ENCODE results near the gene SP140. TPM values are rescaled to one million over a fixed set of nuclear protein-coding genes. Genes with fewer than 3 reads are reported as not detected.

The SP140 gene
- total and polyA plus RNA-seq, 2 of the 13 experiments (the other 11 are each of a cell fraction or from before 2014, with no cell fraction given), result 0.57 to 0.80 TPM

DNA sequence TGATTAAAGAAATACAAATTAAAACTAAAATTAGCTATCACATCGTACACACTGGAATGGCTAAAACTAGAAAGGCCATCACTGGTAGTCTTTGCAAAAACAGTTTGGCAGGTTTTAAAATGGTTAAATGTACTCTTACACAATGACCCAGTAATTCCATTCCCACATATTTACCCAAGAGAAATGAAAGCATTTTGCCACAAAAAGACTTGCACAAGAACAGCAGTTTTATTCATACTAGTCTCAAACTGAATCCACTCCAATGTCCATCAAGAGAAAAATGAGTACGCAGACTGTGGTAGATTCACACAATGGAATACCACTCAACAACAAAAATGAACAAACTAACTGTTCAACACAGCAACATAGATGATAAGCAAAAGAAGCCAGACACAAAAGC lies 130.5 kb downstream of the SP140 start (continued):
- TF ChIP-seq, protein P1, sequence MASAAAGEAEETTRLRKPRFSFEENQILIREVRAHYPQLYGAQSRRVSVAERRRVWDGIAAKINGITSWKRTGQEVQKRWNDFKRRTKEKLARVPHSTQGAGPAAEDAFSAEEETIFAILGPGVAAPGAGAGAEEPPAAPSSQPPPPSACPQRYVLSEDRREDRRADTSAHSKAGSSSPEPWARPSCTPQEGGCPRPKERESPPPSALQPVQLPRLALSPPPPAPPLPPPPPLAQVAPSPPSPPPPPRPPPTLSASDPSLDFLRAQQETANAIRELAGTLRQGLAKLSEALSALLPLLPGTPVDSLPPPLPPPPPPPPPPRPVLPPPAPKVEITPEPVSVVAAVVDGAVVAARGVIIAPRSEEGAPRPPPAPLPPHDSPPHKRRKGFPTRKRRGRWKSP (CRISPR knock-in tag; IDR thresholded peaks at IDR 0.05), result no peak
- TF ChIP-seq ZNF557 (CRISPR knock-in tag; IDR thresholded peaks at IDR 0.05) (no peak; the same call in 1 of the 2 replicates), FOXJ3 (CRISPR knock-in tag; IDR thresholded peaks at IDR 0.05; ENCODE audit: borderline replicate concordance) (peak; percentile 27; the same call in 1 of the 2 replicates)

DNA sequence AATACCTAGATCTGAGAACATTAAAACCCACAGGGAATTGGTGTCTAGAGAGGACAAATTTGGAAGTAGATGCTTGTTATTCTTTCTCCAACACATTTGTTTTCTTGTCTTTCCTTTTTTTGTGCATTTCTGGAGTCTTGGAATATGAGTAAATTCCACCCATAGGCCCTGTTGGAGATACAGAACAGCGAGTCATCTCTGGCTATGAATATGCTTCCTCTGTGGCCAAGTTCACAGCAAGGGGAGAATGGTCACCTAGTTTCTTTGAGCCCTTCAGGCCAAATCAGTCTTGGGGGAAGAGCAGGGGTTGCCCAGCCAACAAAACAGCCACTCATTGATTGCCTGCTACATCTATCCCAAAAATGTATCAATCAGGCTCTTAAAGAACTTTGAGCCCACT lies 132.8 kb downstream of the SP140 start:
- H2AFZ ChIP-seq (ENCODE audit: low read length), result no peak overlapping the region
- H3K27me3 ChIP-seq (ENCODE audit: control insufficient read depth in 1 of 2, insufficient read depth in 2 of 2, low read length in 2 of 2), result no peaks in the 10 kb centered on the region
- H3K9me3 ChIP-seq (ENCODE audit: low read length), result peaks cover 10% of the 10 kb centered on the region
- peaks cover 16% of the 10 kb centered on the region for H3K4me1 ChIP-seq (ENCODE audit: insufficient read depth, low read length)
- intact Hi-C loops (cut with micrococcal nuclease; ENCODE audit: unreplicated experiment), result loop anchor here (5.0 kb wide), 1 partner anchor 54 kb away; no protein-coding TSS in a partner anchor
- no peaks in the 10 kb centered on the region for H3K79me2 ChIP-seq (ENCODE audit: insufficient read depth, low read length)
- H3K4me2 ChIP-seq (ENCODE audit: low read depth, low read length), result no peak overlapping the region
- no peaks in the 10 kb centered on the region for H4K20me1 ChIP-seq (ENCODE audit: insufficient read depth, low read length)
- BruUV-seq (replicated peaks), result no TSS peak
- ATAC-seq (no peak), DNase-seq (ENCODE audit: low spot score) (no peak), FAIRE-seq (no peak)
- no peak overlapping the region for H3K4me3 ChIP-seq (replicated peaks in 1 of 3; ENCODE audit: insufficient read depth in 1 of 3, low read depth in 2 of 3, low read length in 3 of 3)
- WGBS (ENCODE audit: low lambda C conversion rate), result 100% methylated on average over 1 of the region's 1 CpG
- H3K36me3 ChIP-seq (replicated peaks in 1 of 2; ENCODE audit: control insufficient read depth in 1 of 2, insufficient read depth in 2 of 2, low read length in 2 of 2), result peaks cover 3 to 14% of the 10 kb centered on the region in 2 experiments; a peak in 4 of 5 replicates
- H3K27ac ChIP-seq (ENCODE audit: extremely low read length, insufficient read depth, low read length), result no peak overlapping the region
- in situ Hi-C loops (cut with HindIII; ENCODE audit: extremely low pct_ligation_motif_present, low pct_unique_long_range_greater_than_20kb), result no loop called here
- ChIA-PET POLR2A (no interaction called here), CTCF (ENCODE audit: low intra/inter-chr PET ratio, low total read pairs) (no interaction called here)
- TF ChIP-seq ZFP90 (CRISPR knock-in tag; IDR thresholded peaks at IDR 0.05; ENCODE audit: borderline replicate concordance), result peak; percentile 50; the same call in 1 of the 2 replicates
- TF ChIP-seq, protein P2, sequence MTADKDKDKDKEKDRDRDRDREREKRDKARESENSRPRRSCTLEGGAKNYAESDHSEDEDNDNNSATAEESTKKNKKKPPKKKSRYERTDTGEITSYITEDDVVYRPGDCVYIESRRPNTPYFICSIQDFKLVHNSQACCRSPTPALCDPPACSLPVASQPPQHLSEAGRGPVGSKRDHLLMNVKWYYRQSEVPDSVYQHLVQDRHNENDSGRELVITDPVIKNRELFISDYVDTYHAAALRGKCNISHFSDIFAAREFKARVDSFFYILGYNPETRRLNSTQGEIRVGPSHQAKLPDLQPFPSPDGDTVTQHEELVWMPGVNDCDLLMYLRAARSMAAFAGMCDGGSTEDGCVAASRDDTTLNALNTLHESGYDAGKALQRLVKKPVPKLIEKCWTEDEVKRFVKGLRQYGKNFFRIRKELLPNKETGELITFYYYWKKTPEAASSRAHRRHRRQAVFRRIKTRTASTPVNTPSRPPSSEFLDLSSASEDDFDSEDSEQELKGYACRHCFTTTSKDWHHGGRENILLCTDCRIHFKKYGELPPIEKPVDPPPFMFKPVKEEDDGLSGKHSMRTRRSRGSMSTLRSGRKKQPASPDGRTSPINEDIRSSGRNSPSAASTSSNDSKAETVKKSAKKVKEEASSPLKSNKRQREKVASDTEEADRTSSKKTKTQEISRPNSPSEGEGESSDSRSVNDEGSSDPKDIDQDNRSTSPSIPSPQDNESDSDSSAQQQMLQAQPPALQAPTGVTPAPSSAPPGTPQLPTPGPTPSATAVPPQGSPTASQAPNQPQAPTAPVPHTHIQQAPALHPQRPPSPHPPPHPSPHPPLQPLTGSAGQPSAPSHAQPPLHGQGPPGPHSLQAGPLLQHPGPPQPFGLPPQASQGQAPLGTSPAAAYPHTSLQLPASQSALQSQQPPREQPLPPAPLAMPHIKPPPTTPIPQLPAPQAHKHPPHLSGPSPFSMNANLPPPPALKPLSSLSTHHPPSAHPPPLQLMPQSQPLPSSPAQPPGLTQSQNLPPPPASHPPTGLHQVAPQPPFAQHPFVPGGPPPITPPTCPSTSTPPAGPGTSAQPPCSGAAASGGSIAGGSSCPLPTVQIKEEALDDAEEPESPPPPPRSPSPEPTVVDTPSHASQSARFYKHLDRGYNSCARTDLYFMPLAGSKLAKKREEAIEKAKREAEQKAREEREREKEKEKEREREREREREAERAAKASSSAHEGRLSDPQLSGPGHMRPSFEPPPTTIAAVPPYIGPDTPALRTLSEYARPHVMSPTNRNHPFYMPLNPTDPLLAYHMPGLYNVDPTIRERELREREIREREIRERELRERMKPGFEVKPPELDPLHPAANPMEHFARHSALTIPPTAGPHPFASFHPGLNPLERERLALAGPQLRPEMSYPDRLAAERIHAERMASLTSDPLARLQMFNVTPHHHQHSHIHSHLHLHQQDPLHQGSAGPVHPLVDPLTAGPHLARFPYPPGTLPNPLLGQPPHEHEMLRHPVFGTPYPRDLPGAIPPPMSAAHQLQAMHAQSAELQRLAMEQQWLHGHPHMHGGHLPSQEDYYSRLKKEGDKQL (CRISPR knock-in tag; IDR thresholded peaks at IDR 0.05; ENCODE audit: low read depth), result no peak
- H3K9ac ChIP-seq (ENCODE audit: insufficient read depth, low read depth, low read length), result no peak overlapping the region
